Pancreas (tissue), 10 donors: Measurements from ENCODE around the gene ZBTB16. TPM values are rescaled to one million over a fixed set of nuclear protein-coding genes. Genes with fewer than 3 reads are reported as not detected.

ENCODE experiments used
- ATAC-seq, 4 donors: fragments of 200-7000 bp; cut with Tn5 transposase; one replicate each; pipeline versions ENCODE4 v1.8.0 to v1.9.1; 2020; ENCODE audit warnings: mild to moderate bottlenecking in 4 of 4, moderate library complexity in 4 of 4
- DNase-seq, 6 donors: peaks; one replicate each; pipeline ENCODE4 v3.0.0-alpha.2; 2020
- FAIRE-seq: peaks from 2 replicates; lab custom pipeline; 2012; peaks lifted over from hg19 to GRCh38; lab: Jason Lieb, UNC
- H3K27ac ChIP-seq, 4 donors: fragments of 200-600 bp; sonication (generic); 1 replicate in 3 of 4; 2 replicates in 1 of 4; pipeline versions ENCODE4 v1.5.0 to v1.8.0; 2020
- H3K27me3 ChIP-seq, 4 donors: fragments of 200-600 bp; one replicate each; pipeline ENCODE4 v1.8.0; 2021
- H3K36me3 ChIP-seq, 3 donors: fragments of 200-600 bp; sonication (generic) in 1 of 3; one replicate each; pipeline versions ENCODE4 v1.5.0 to v1.8.0; 2020 to 2021
- H3K4me1 ChIP-seq, 3 donors: fragments of 200-600 bp; one replicate each; pipeline ENCODE4 v1.8.0; 2021
- H3K4me3 ChIP-seq, 4 donors: fragments of 200-600 bp; sonication (generic) in 2 of 4; one replicate each; pipeline versions ENCODE4 v1.5.0 to v1.8.0; 2020 to 2021
- H3K9me3 ChIP-seq, 4 donors: fragments of 200-600 bp; one replicate each; pipeline ENCODE4 v1.8.0; 2021
- CTCF ChIP-seq, 4 donors: fragments of 200-600 bp; sonication (generic) in 3 of 4; IDR thresholded peaks; one replicate each; pipeline versions ENCODE4 v1.5.0 to v1.8.0; 2021; ENCODE audit warnings: antibody characterized with exemption in 4 of 4
- WGBS, 2 donors: extraction: QIAGEN DNeasy Blood & Tissue Kit; methylation state at CpG; one replicate each; pipeline ENCODE4 v1.1.7; 2013; 5-methylcytosine and 5-hydroxymethylcytosine counted together
- intact Hi-C, 3 donors: fragments of 100-400 bp; cut with DNase I; formaldehyde crosslinking; loops; one replicate each; pipeline versions ENCODE4 v1.11.1 to v1.14.2; 2022
- polyA plus RNA-seq, 2 donors: library from polyadenylated mRNA; stranded (reverse); fragments of 200-250 nt; gene quantifications; one replicate each; pipeline ENCODE4 v1.2.3, GENCODE V29; 2013
- total RNA-seq, 6 donors: library from RNA; stranded (reverse); fragmentation: NEBNext Ultra II Directional in 4 of 6; extraction: Animal tissue kit (Norgen Biotek cat#: 25700) in 4 of 6; gene quantifications; one replicate each; pipeline versions ENCODE4 v1.2.1 to v1.2.4, GENCODE V29; 2021 to 2023
- donor health status: healthy with polysubstance abuse.
- donor health status: DM: no; HTN: no; CAD: no; lungs with moderate emphysema.
- donor health status: DM: no; HTN: no; CAD: no.
- donor health status: control.
- donor health status: control.
- donor health status: Bipolar disorder and iron deficiency.
- donor health status: DM: yes; HTN: yes; CAD: no.
- donor health status: DM: no; HTN: no; CAD: no.
- donor health status: DM: no; HTN: no; CAD: no.
- donor health status: DM: yes; HTN: yes; CAD: no.

The ZBTB16 gene
- total and polyA plus RNA-seq, 8 donors = 8.1 to 76.4 (median 42.3) TPM

GRCh38 chr11:114180301-114181055 lies 121.0 kb downstream of the ZBTB16 start:
- TF ChIP-seq CTCF (IDR thresholded peaks at IDR 0.05) = peak; percentile 41 to 72 (median 58)
- no peak for FAIRE-seq
- no peaks in the 10 kb centered on the region for H3K36me3 ChIP-seq
- peak overlapping the region; percentile 81 to 88 (median 86) for H3K27ac ChIP-seq
- H3K4me3 ChIP-seq = peak overlapping the region in 2 of 4 donors; percentile 5 to 10
- intact Hi-C loops = loop anchor here in 1 of 3 donors (5.0 kb wide), 1 partner anchor 123 kb away; the partner anchor contains the start of gene ZBTB16
- 30 to 35% methylated on average over 7 of the region's 7 CpGs for WGBS, 2 donors
- peak in 4 of 6 donors; percentile 67 to 82 (median 74) for DNase-seq
- no peaks in the 10 kb centered on the region for H3K27me3 ChIP-seq
- peak; percentile 62 to 87 (median 76) for ATAC-seq
- peaks cover 50 to 54% (median 54%) of the 10 kb centered on the region in 3 donors for H3K4me1 ChIP-seq
- H3K9me3 ChIP-seq = no peaks in the 10 kb centered on the region

- Histone ChIP-seq H3K9me3 (no peaks in the 10 kb centered on the region), H3K36me3 (no peaks in the 10 kb centered on the region), H3K4me3 (no peak overlapping the region), H3K27ac (peak overlapping the region in 1 of 4 donors; percentile 88), H3K4me1 (peaks cover 48 to 51% (median 50%) of the 10 kb centered on the region in 3 donors), H3K27me3 (no peaks in the 10 kb centered on the region)
- FAIRE-seq (no peak), DNase-seq (no peak), ATAC-seq (no peak)
- TF ChIP-seq CTCF (IDR thresholded peaks at IDR 0.05) = no peak
- WGBS, 2 donors = 80 to 86% methylated on average over 3 of the region's 3 CpGs
- intact Hi-C loops = loop anchor here in 1 of 3 donors (5.0 kb wide), 1 partner anchor 124 kb away; the partner anchor contains the start of gene ZBTB16
These were observed 121.7 kb downstream of the ZBTB16 start for GRCh38 chr11:114181195-114181594.

- H3K36me3 ChIP-seq = peaks cover 0 to under 1% (median 0%) of the 10 kb centered on the region in 3 donors
- H3K9me3 ChIP-seq = no peaks in the 10 kb centered on the region
- no peak overlapping the region for H3K27ac ChIP-seq
- TF ChIP-seq CTCF (IDR thresholded peaks at IDR 0.05) = no peak
- H3K4me1 ChIP-seq = peaks cover 43 to 48% (median 44%) of the 10 kb centered on the region in 3 donors
- intact Hi-C loops = loop anchor here in 1 of 3 donors (5.0 kb wide), 1 partner anchor 124 kb away; the partner anchor contains the start of gene ZBTB16
- H3K27me3 ChIP-seq = no peaks in the 10 kb centered on the region
- no peak overlapping the region for H3K4me3 ChIP-seq
- 90 to 95% methylated on average over 8 of the region's 8 CpGs for WGBS, 2 donors
- FAIRE-seq (no peak), DNase-seq (no peak), ATAC-seq (no peak)
These were observed 122.2 kb downstream of the ZBTB16 start for GRCh38 chr11:114181752-114182151.

- no peak overlapping the region for H3K4me3 ChIP-seq
- intact Hi-C loops = loop anchor here in 1 of 3 donors (5.0 kb wide), 1 partner anchor 125 kb away; the partner anchor contains the start of gene ZBTB16
- ATAC-seq (no peak), DNase-seq (no peak), FAIRE-seq (no peak)
- peaks cover 35 to 40% (median 36%) of the 10 kb centered on the region in 3 donors for H3K4me1 ChIP-seq
- H3K36me3 ChIP-seq = peaks cover 0 to 8% (median 0%) of the 10 kb centered on the region in 3 donors
- no peaks in the 10 kb centered on the region for H3K27me3 ChIP-seq
- H3K9me3 ChIP-seq = no peaks in the 10 kb centered on the region
- 70 to 79% methylated on average over 11 of the region's 11 CpGs for WGBS, 2 donors
- TF ChIP-seq CTCF (IDR thresholded peaks at IDR 0.05) = no peak
- peak overlapping the region in 1 of 4 donors; percentile 38 for H3K27ac ChIP-seq
These were observed 123.0 kb downstream of the ZBTB16 start for GRCh38 chr11:114182471-114183043.
